HepG2 (cell line): ENCODE data around the gene TBC1D22A. TPM values are rescaled to one million over a fixed set of nuclear protein-coding genes. Genes with fewer than 3 reads are reported as not detected.

ENCODE experiments used
- ATAC-seq: fragments of 200-7000 bp; cut with Tn5 transposase; 3 replicates; pipeline ENCODE4 v1.9.1; 2020; ENCODE audit warnings: mild to moderate bottlenecking, moderate library complexity
- BruUV-seq: library from RNA; stranded (reverse); fragments of 400-500 nt; replicated peaks from 2 replicates; lab custom pipeline; 2021; lab: Mats Ljungman, UMichigan
- CTCF ChIA-PET: fragments of 300-600 bp; formaldehyde crosslinking; extraction: SDS; loops from one replicate; lab custom pipeline; 2021; ENCODE audit warnings: low total read pairs, inconsistent platforms, low intra/inter-chr PET ratio; lab: Yijun Ruan, JAX
- POLR2A ChIA-PET: fragments of 350-600 bp; sonication (Branson Sonifier 250); formaldehyde crosslinking; loops from one replicate; lab custom pipeline; 2020; ENCODE audit warnings: antibody characterized with exemption, inconsistent platforms; lab: Yijun Ruan, JAX
- DNase-seq: peaks from one replicate; pipeline ENCODE4 v3.0.0-alpha.2; 2015; ENCODE audit warnings: low spot score
- FAIRE-seq: peaks from 3 replicates; lab custom pipeline; 2011; peaks lifted over from hg19 to GRCh38; lab: Jason Lieb, UNC
- H2AFZ ChIP-seq: one replicate; pipeline ENCODE4 v1.6.1; 2011; ENCODE audit warnings: low read length, inconsistent platforms
- H3K27ac ChIP-seq: fragments of 300-600 bp; 3 replicates; pipeline ENCODE4 v1.8.0; 2011; ENCODE audit warnings: mixed run types, mild to moderate bottlenecking, mixed read lengths, low read length, inconsistent platforms; ENCODE audit not compliant: insufficient read depth; ENCODE audit errors: extremely low read length
- H3K27me3 ChIP-seq, 2 experiments: fragments of 200-600 bp in 1 of 2; 2 replicates in 1 of 2; 3 replicates in 1 of 2; pipeline versions ENCODE4 v1.6.0 to v1.8.0; 2011; ENCODE audit warnings: low read length in 2 of 2, mild to moderate bottlenecking in 2 of 2, moderate library complexity in 2 of 2, inconsistent platforms in 1 of 2; ENCODE audit not compliant: insufficient read depth in 2 of 2, control insufficient read depth in 1 of 2
- H3K36me3 ChIP-seq, 2 experiments: fragments of 200-600 bp in 1 of 2; replicated peaks in 1 of 2; 2 replicates in 1 of 2; 3 replicates in 1 of 2; pipeline versions ENCODE4 v1.5.1 to v1.8.0; 2011; ENCODE audit warnings: low read length in 2 of 2, inconsistent platforms in 1 of 2; ENCODE audit not compliant: insufficient read depth in 2 of 2, control insufficient read depth in 1 of 2
- H3K4me1 ChIP-seq: 2 replicates; pipeline ENCODE4 v1.5.1; 2012; ENCODE audit warnings: low read length, inconsistent platforms; ENCODE audit not compliant: insufficient read depth
- H3K4me2 ChIP-seq: 2 replicates; pipeline ENCODE4 v1.6.0; 2011; ENCODE audit warnings: low read depth, low read length, inconsistent platforms
- H3K4me3 ChIP-seq, 3 experiments: fragments of 200-600 bp in 1 of 3; sonication (generic), shearing (Covaris generic) in 1 of 3; replicated peaks in 1 of 3; 2 replicates each; pipeline ENCODE4 v1.5.1; 2011 to 2016; ENCODE audit warnings: low read length in 3 of 3, inconsistent platforms in 2 of 3, low read depth in 2 of 3, mild to moderate bottlenecking in 2 of 3, control low read depth in 1 of 3, mixed read lengths in 1 of 3; ENCODE audit not compliant: insufficient read depth in 1 of 3
- H3K79me2 ChIP-seq: one replicate; pipeline ENCODE4 v1.6.1; 2011; ENCODE audit warnings: low read length, inconsistent platforms; ENCODE audit not compliant: insufficient read depth
- H3K9ac ChIP-seq: 2 replicates; pipeline ENCODE4 v1.6.0; 2011; ENCODE audit warnings: mild to moderate bottlenecking, low read depth, low read length, inconsistent platforms; ENCODE audit not compliant: insufficient read depth
- H3K9me3 ChIP-seq: 2 replicates; pipeline ENCODE4 v1.5.1; 2012; ENCODE audit warnings: mild to moderate bottlenecking, low read length
- H4K20me1 ChIP-seq: 2 replicates; pipeline ENCODE4 v1.6.0; 2011; ENCODE audit warnings: inconsistent platforms, mild to moderate bottlenecking, low read length, moderate library complexity; ENCODE audit not compliant: insufficient read depth
- CBX1 ChIP-seq: IDR thresholded peaks from one replicate; pipeline ENCODE4 v1.6.1; 2016; ENCODE audit warnings: antibody characterized with exemption, low read depth
- CBX2 ChIP-seq, 2 experiments: fragments of 200-600 bp in 1 of 2; sonication (generic); formaldehyde crosslinking in 1 of 2; IDR thresholded peaks; 2 replicates each; pipeline versions ENCODE4 v1.7.0 to v1.8.1; 2018 to 2022; ENCODE audit warnings: low read depth in 2 of 2, low read length in 1 of 2, mild to moderate bottlenecking in 1 of 2, missing genetic modification reagents in 1 of 2
- HNF1B ChIP-seq: sonication (generic); formaldehyde crosslinking; IDR thresholded peaks from 2 replicates; pipeline ENCODE4 v1.5.1; 2020; ENCODE audit warnings: mild to moderate bottlenecking, moderate library complexity, missing genetic modification reagents
- HNRNPK ChIP-seq: fragments of 200-400 bp; formaldehyde crosslinking; IDR thresholded peaks from 2 replicates; pipeline ENCODE4 v1.6.1; 2018; ENCODE audit warnings: low read length, low read depth, moderate library complexity, mild to moderate bottlenecking; ENCODE audit not compliant: poor library complexity, severe bottlenecking
- KLF9 ChIP-seq: IDR thresholded peaks from 2 replicates; pipeline ENCODE4 v1.6.1; 2016; ENCODE audit warnings: low read depth
- NFE2L2 ChIP-seq: fragments of 150-350 bp; IDR thresholded peaks from 2 replicates; pipeline ENCODE4 v1.6.1; 2014; ENCODE audit warnings: low read length
- NFYC ChIP-seq: IDR thresholded peaks from 2 replicates; pipeline ENCODE4 v1.6.1; 2016; ENCODE audit warnings: missing genetic modification reagents, missing compliant biosample characterization
- PTBP1 ChIP-seq: fragments of 200-400 bp; formaldehyde crosslinking; IDR thresholded peaks from 2 replicates; pipeline ENCODE4 v1.6.1; 2018; ENCODE audit warnings: low read length, low read depth; ENCODE audit not compliant: poor library complexity, severe bottlenecking
- SIN3B ChIP-seq: fragments of 150-350 bp; IDR thresholded peaks from 2 replicates; pipeline ENCODE4 v1.6.1; 2014; ENCODE audit warnings: low read length
- ZFAT ChIP-seq: sonication (generic); formaldehyde crosslinking; conservative IDR thresholded peaks from 2 replicates; pipeline ENCODE4 v1.8.1; 2023; ENCODE audit warnings: missing genetic modification reagents, inconsistent platforms
- ZNF124 ChIP-seq: sonication (generic); formaldehyde crosslinking; IDR thresholded peaks from 2 replicates; pipeline ENCODE4 v1.4.0; 2020; ENCODE audit warnings: missing genetic modification reagents
- ZNF17 ChIP-seq: sonication (generic); formaldehyde crosslinking; IDR thresholded peaks from 2 replicates; pipeline ENCODE4 v1.5.0; 2020; ENCODE audit warnings: mild to moderate bottlenecking, missing genetic modification reagents
- ZNF256 ChIP-seq: sonication (generic); formaldehyde crosslinking; conservative IDR thresholded peaks from 2 replicates; pipeline ENCODE4 v1.4.0; 2020; ENCODE audit warnings: missing genetic modification reagents
- ZNF296 ChIP-seq: sonication (generic); formaldehyde crosslinking; conservative IDR thresholded peaks from 2 replicates; pipeline ENCODE4 v1.5.0; 2020; ENCODE audit warnings: mild to moderate bottlenecking, missing genetic modification reagents
- ZNF496 ChIP-seq: sonication (generic); formaldehyde crosslinking; IDR thresholded peaks from 2 replicates; pipeline ENCODE4 v1.8.1; 2023; ENCODE audit warnings: mild to moderate bottlenecking, moderate library complexity, missing genetic modification reagents; ENCODE audit not compliant: insufficient replicate concordance
- ZNF7 ChIP-seq: IDR thresholded peaks from 2 replicates; pipeline ENCODE4 v1.6.1; 2016; ENCODE audit warnings: missing biosample characterization, missing genetic modification reagents
- ZNF83 ChIP-seq: sonication (generic); formaldehyde crosslinking; IDR thresholded peaks from 2 replicates; pipeline ENCODE4 v1.4.0; 2020; ENCODE audit warnings: missing genetic modification reagents, mild to moderate bottlenecking, borderline replicate concordance
- WGBS: methylation state at CpG from one replicate; pipeline ENCODE4 v1.1.6; 2017; ENCODE audit warnings: low lambda C conversion rate; 5-methylcytosine and 5-hydroxymethylcytosine counted together
- in situ Hi-C: cut with HindIII; loops from 2 replicates; pipeline ENCODE4 v1.10.0; 2017; ENCODE audit warnings: low pct_unique_long_range_greater_than_20kb; ENCODE audit not compliant: extremely low pct_ligation_motif_present
- intact Hi-C: fragments of 100-400 bp; cut with micrococcal nuclease; formaldehyde crosslinking; loops from one replicate; pipeline ENCODE4 v1.10.0; 2022; ENCODE audit not compliant: unreplicated experiment
- polyA plus RNA-seq, 8 experiments: library from polyadenylated mRNA; depleted of rRNA in 3 of 8; stranded (reverse) in 7 of 8; unstranded in 1 of 8; fragments of >200 nt; fragmentation: Illumina TruSeq in 4 of 8; extraction: Trizol in 4 of 8; gene quantifications; 2 replicates each; pipeline versions ENCODE4 v1.2.1 to v1.2.3, GENCODE V29; 2011 to 2016; ENCODE audit warnings: low read depth in 4 of 8, missing spikeins in 1 of 8, mixed read lengths in 1 of 8; ENCODE audit not compliant: insufficient read depth in 1 of 8
- total RNA-seq, 5 experiments: library from RNA; depleted of rRNA; stranded (reverse); fragments of >200 nt; fragmentation: Illumina TruSeq; extraction: Trizol; gene quantifications; 2 replicates each; pipeline ENCODE4 v1.2.3, GENCODE V29; 2016; ENCODE audit warnings: low read depth in 1 of 5
- TF ChIP-seq, protein P1 (sequence below): IDR thresholded peaks from 2 replicates; pipeline ENCODE4 v1.6.1; 2012; ENCODE audit warnings: low read length, improper control_type of control experiment

Gene TBC1D22A
- total and polyA plus RNA-seq, 2 of the 13 experiments (the other 11 are each of a cell fraction or from before 2014, with no cell fraction given) = 17.3 to 18.0 TPM

GRCh38 chr22:46795845-46796565 is 33.6 kb downstream of the TBC1D22A start (continued):
- no peak for TF ChIP-seq SIN3B
- no peak for TF ChIP-seq CBX1
- TF ChIP-seq PTBP1 = no peak
- TF ChIP-seq ZNF83 = no peak

DNA sequence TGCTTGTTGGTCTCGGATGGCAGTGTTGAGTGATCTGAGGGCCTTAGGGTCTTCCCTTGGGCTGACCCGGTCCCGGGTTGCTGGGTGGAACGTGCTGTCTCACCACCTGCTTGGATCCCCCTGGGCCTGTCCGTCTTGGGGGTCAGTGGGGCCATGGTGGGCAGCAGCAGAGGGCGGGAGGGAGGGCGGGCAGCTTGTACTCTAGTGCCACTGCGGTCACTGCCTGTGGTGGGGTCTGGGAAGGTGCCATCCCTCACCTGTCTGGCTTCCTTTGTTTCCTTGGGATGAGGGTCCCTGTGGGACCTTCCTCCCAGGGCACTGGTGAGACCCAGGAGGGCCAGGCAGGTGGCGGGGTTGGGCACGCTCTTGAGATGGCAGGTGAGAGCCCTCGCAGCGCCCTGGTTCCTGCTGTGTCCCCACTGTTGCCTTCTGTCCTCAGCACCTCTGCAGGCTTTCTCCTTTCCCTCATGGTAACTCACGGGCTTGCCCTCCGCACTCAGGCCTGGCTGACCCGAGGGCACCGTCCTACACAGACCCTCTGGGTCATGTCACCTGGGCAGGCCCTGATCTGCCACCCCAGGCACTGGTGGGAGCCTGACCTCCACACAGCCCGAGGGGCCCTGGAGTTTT is 34.2 kb downstream of the TBC1D22A start:
- Histone ChIP-seq H3K79me2 (peaks cover 1% of the 10 kb centered on the region), H3K9me3 (no peaks in the 10 kb centered on the region), H3K27me3 (no peaks in the 10 kb centered on the region), H3K4me2 (no peak overlapping the region), H3K4me3 (no peak overlapping the region), H3K36me3 (peaks cover 40 to 56% of the 10 kb centered on the region in 2 experiments), H2AFZ (no peak overlapping the region), H3K27ac (no peak overlapping the region), H3K9ac (no peak overlapping the region), H4K20me1 (no peaks in the 10 kb centered on the region), H3K4me1 (peaks cover 37% of the 10 kb centered on the region)
- intact Hi-C loops (loop anchor here (5.0 kb wide), 1 partner anchor 141 kb away; no protein-coding TSS in a partner anchor), in situ Hi-C loops (no loop called here)
- ATAC-seq = no peak
- POLR2A ChIA-PET = no interaction called here
- BruUV-seq = no TSS peak
- no peak for DNase-seq
- TF ChIP-seq, protein P1, sequence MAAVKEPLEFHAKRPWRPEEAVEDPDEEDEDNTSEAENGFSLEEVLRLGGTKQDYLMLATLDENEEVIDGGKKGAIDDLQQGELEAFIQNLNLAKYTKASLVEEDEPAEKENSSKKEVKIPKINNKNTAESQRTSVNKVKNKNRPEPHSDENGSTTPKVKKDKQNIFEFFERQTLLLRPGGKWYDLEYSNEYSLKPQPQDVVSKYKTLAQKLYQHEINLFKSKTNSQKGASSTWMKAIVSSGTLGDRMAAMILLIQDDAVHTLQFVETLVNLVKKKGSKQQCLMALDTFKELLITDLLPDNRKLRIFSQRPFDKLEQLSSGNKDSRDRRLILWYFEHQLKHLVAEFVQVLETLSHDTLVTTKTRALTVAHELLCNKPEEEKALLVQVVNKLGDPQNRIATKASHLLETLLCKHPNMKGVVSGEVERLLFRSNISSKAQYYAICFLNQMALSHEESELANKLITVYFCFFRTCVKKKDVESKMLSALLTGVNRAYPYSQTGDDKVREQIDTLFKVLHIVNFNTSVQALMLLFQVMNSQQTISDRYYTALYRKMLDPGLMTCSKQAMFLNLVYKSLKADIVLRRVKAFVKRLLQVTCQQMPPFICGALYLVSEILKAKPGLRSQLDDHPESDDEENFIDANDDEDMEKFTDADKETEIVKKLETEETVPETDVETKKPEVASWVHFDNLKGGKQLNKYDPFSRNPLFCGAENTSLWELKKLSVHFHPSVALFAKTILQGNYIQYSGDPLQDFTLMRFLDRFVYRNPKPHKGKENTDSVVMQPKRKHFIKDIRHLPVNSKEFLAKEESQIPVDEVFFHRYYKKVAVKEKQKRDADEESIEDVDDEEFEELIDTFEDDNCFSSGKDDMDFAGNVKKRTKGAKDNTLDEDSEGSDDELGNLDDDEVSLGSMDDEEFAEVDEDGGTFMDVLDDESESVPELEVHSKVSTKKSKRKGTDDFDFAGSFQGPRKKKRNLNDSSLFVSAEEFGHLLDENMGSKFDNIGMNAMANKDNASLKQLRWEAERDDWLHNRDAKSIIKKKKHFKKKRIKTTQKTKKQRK = no peak
- TF ChIP-seq ZNF496 (no peak), NFE2L2 (no peak), ZFAT (CRISPR knock-in tag) (no peak), ZNF296 (no peak), ZNF124 (CRISPR knock-in tag) (no peak), HNRNPK (no peak), KLF9 (CRISPR knock-in tag) (no peak), ZNF7 (CRISPR knock-in tag) (no peak), HNF1B (CRISPR knock-in tag) (no peak), NFYC (no peak), ZNF17 (CRISPR knock-in tag) (no peak), CBX2 (IDR thresholded peaks at IDR 0.05; ENCODE audit: low read depth, low read length) (no peak), CBX2 (CRISPR knock-in tag; IDR thresholded peaks at IDR 0.05; ENCODE audit: low read depth) (no peak), ZNF256 (no peak)
- FAIRE-seq = no peak
- WGBS = 92% methylated on average over 10 of the region's 17 CpGs
- CTCF ChIA-PET = interaction anchor here (1.7 kb wide), 1 partner anchor 38 kb away, joined by 5 read pairs; no protein-coding TSS in a partner anchor
